ENCODE measurements around the gene HMX1. TPM values are rescaled to one million over a fixed set of nuclear protein-coding genes. Genes with fewer than 3 reads are reported as not detected.

HMX1 gene
- total and polyA plus RNA-seq, 4 donors, result 0.69 to 5.5 (median 3.9) TPM

- Histone ChIP-seq H3K36me3 (ENCODE audit: control insufficient read depth, insufficient read depth, low read length) (peaks cover 7% of the 10 kb centered on the region), H3K4me3 (ENCODE audit: low read depth, low read length) (no peak overlapping the region), H3K9me3 (ENCODE audit: control insufficient read depth, insufficient read depth, low read length) (no peaks in the 10 kb centered on the region), H3K27ac (ENCODE audit: low read depth, low read length) (no peak overlapping the region), H3K27me3 (ENCODE audit: control insufficient read depth, insufficient read depth, low read length) (peaks cover 90% of the 10 kb centered on the region), H3K4me1 (ENCODE audit: control insufficient read depth, insufficient read depth, low read length) (peaks cover 43% of the 10 kb centered on the region)
- DNase-seq (ENCODE audit: low read depth in 4 of 6, low spot score in 6 of 6), result no peak
- 7% methylated on average over 4 of the region's 11 CpGs for WGBS (ENCODE audit: insufficient coverage)
These were observed 1.6 kb downstream of the HMX1 start for GRCh38 chr4:8869898-8870646.

GRCh38 chr4:8869002-8869897, 2.4 kb downstream of the HMX1 start:
- no peaks in the 10 kb centered on the region for H3K9me3 ChIP-seq (ENCODE audit: control insufficient read depth, insufficient read depth, low read length)
- WGBS (ENCODE audit: insufficient coverage), result 34% methylated on average over 13 of the region's 16 CpGs
- peaks cover 90% of the 10 kb centered on the region for H3K27me3 ChIP-seq (ENCODE audit: control insufficient read depth, insufficient read depth, low read length)
- H3K27ac ChIP-seq (ENCODE audit: low read depth, low read length), result no peak overlapping the region
- DNase-seq (ENCODE audit: low read depth in 4 of 6, low spot score in 6 of 6), result no peak
- H3K4me1 ChIP-seq (ENCODE audit: control insufficient read depth, insufficient read depth, low read length), result peaks cover 41% of the 10 kb centered on the region
- no peak overlapping the region for H3K4me3 ChIP-seq (ENCODE audit: low read depth, low read length)
- peaks cover 7% of the 10 kb centered on the region for H3K36me3 ChIP-seq (ENCODE audit: control insufficient read depth, insufficient read depth, low read length)

- Histone ChIP-seq H3K4me1 (ENCODE audit: control insufficient read depth, insufficient read depth, low read length) (peaks cover 41% of the 10 kb centered on the region), H3K9me3 (ENCODE audit: control insufficient read depth, insufficient read depth, low read length) (no peaks in the 10 kb centered on the region), H3K27me3 (ENCODE audit: control insufficient read depth, insufficient read depth, low read length) (peaks cover 90% of the 10 kb centered on the region), H3K4me3 (ENCODE audit: low read depth, low read length) (no peak overlapping the region), H3K27ac (ENCODE audit: low read depth, low read length) (no peak overlapping the region), H3K36me3 (ENCODE audit: control insufficient read depth, insufficient read depth, low read length) (peaks cover 7% of the 10 kb centered on the region)
- DNase-seq (ENCODE audit: low read depth in 4 of 6, low spot score in 6 of 6), result no peak
- 15% methylated on average over 20 of the region's 22 CpGs for WGBS (ENCODE audit: insufficient coverage)
These were observed 3.2 kb downstream of the HMX1 start for GRCh38 chr4:8868321-8869001.

GRCh38 chr4:8867624-8868320, 3.9 kb downstream of the HMX1 start:
- Histone ChIP-seq H3K27ac (ENCODE audit: low read depth, low read length) (no peak overlapping the region), H3K4me1 (ENCODE audit: control insufficient read depth, insufficient read depth, low read length) (peaks cover 42% of the 10 kb centered on the region), H3K27me3 (ENCODE audit: control insufficient read depth, insufficient read depth, low read length) (peaks cover 90% of the 10 kb centered on the region), H3K9me3 (ENCODE audit: control insufficient read depth, insufficient read depth, low read length) (no peaks in the 10 kb centered on the region), H3K36me3 (ENCODE audit: control insufficient read depth, insufficient read depth, low read length) (peaks cover 7% of the 10 kb centered on the region), H3K4me3 (ENCODE audit: low read depth, low read length) (no peak overlapping the region)
- WGBS (ENCODE audit: insufficient coverage), result 4% methylated on average over 90 of the region's 90 CpGs
- DNase-seq (ENCODE audit: low read depth in 4 of 6, low spot score in 6 of 6), result no peak

- DNase-seq (ENCODE audit: low read depth in 4 of 6, low spot score in 6 of 6), result no peak
- WGBS (ENCODE audit: insufficient coverage), result 10% methylated on average over 41 of the region's 42 CpGs
- Histone ChIP-seq H3K27me3 (ENCODE audit: control insufficient read depth, insufficient read depth, low read length) (peaks cover 90% of the 10 kb centered on the region), H3K27ac (ENCODE audit: low read depth, low read length) (no peak overlapping the region), H3K9me3 (ENCODE audit: control insufficient read depth, insufficient read depth, low read length) (no peaks in the 10 kb centered on the region), H3K4me1 (ENCODE audit: control insufficient read depth, insufficient read depth, low read length) (peaks cover 35% of the 10 kb centered on the region), H3K4me3 (ENCODE audit: low read depth, low read length) (no peak overlapping the region), H3K36me3 (ENCODE audit: control insufficient read depth, insufficient read depth, low read length) (peaks cover 7% of the 10 kb centered on the region)
These were observed 4.6 kb downstream of the HMX1 start for GRCh38 chr4:8866828-8867623.

- H3K36me3 ChIP-seq (ENCODE audit: control insufficient read depth, insufficient read depth, low read length), result peaks cover 7% of the 10 kb centered on the region
- no peaks in the 10 kb centered on the region for H3K9me3 ChIP-seq (ENCODE audit: control insufficient read depth, insufficient read depth, low read length)
- no peak overlapping the region for H3K27ac ChIP-seq (ENCODE audit: low read depth, low read length)
- WGBS (ENCODE audit: insufficient coverage), result 16% methylated on average over 12 of the region's 12 CpGs
- DNase-seq (ENCODE audit: low read depth in 4 of 6, low spot score in 6 of 6), result no peak
- H3K4me3 ChIP-seq (ENCODE audit: low read depth, low read length), result no peak overlapping the region
- peaks cover 95% of the 10 kb centered on the region for H3K27me3 ChIP-seq (ENCODE audit: control insufficient read depth, insufficient read depth, low read length)
- peaks cover 40% of the 10 kb centered on the region for H3K4me1 ChIP-seq (ENCODE audit: control insufficient read depth, insufficient read depth, low read length)
These were observed 5.2 kb downstream of the HMX1 start for GRCh38 chr4:8866421-8866820.

- Histone ChIP-seq H3K4me3 (ENCODE audit: low read depth, low read length) (no peak overlapping the region), H3K36me3 (ENCODE audit: control insufficient read depth, insufficient read depth, low read length) (peaks cover 7% of the 10 kb centered on the region), H3K27ac (ENCODE audit: low read depth, low read length) (no peak overlapping the region), H3K4me1 (ENCODE audit: control insufficient read depth, insufficient read depth, low read length) (peaks cover 40% of the 10 kb centered on the region), H3K9me3 (ENCODE audit: control insufficient read depth, insufficient read depth, low read length) (no peaks in the 10 kb centered on the region), H3K27me3 (ENCODE audit: control insufficient read depth, insufficient read depth, low read length) (peaks cover 97% of the 10 kb centered on the region)
- WGBS (ENCODE audit: insufficient coverage), result 35% methylated on average over 15 of the region's 18 CpGs
- no peak for DNase-seq (ENCODE audit: low read depth in 4 of 6, low spot score in 6 of 6)
These were observed 5.8 kb downstream of the HMX1 start for GRCh38 chr4:8865681-8866310.

GRCh38 chr4:8864912-8865680, 6.5 kb downstream of the HMX1 start:
- peaks cover 97% of the 10 kb centered on the region for H3K27me3 ChIP-seq (ENCODE audit: control insufficient read depth, insufficient read depth, low read length)
- no peaks in the 10 kb centered on the region for H3K9me3 ChIP-seq (ENCODE audit: control insufficient read depth, insufficient read depth, low read length)
- H3K4me1 ChIP-seq (ENCODE audit: control insufficient read depth, insufficient read depth, low read length), result peaks cover 34% of the 10 kb centered on the region
- 30% methylated on average over 32 of the region's 32 CpGs for WGBS (ENCODE audit: insufficient coverage)
- H3K4me3 ChIP-seq (ENCODE audit: low read depth, low read length), result no peak overlapping the region
- peaks cover 7% of the 10 kb centered on the region for H3K36me3 ChIP-seq (ENCODE audit: control insufficient read depth, insufficient read depth, low read length)
- H3K27ac ChIP-seq (ENCODE audit: low read depth, low read length), result no peak overlapping the region
- no peak for DNase-seq (ENCODE audit: low read depth in 4 of 6, low spot score in 6 of 6)

Measured in spinal cord (tissue), 10 donors.